ENCODE results near the gene ZSCAN31.
A peak's percentile ranks its signal among the peaks of the same experiment; 100 is the strongest.

Gene ZSCAN31

GRCh38 chr6:28303570-28303969 is 32.4 kb downstream of the ZSCAN31 start:
- DNase-seq (ENCODE audit: low read depth), result no peak
- no peak overlapping the region for H3K4me3 ChIP-seq (ENCODE audit: control insufficient read depth, low read depth, low read length)
- no peak for TF ChIP-seq CTCF (IDR thresholded peaks at IDR 0.05; ENCODE audit: control insufficient read depth, insufficient read depth, low read depth, low read length, missing control alignments)

GRCh38 chr6:28296520-28297060 is 39.4 kb downstream of the ZSCAN31 start:
- no peak for TF ChIP-seq CTCF (IDR thresholded peaks at IDR 0.05; ENCODE audit: control insufficient read depth, insufficient read depth, low read depth, low read length, missing control alignments)
- H3K4me3 ChIP-seq (ENCODE audit: control insufficient read depth, low read depth, low read length), result no peak overlapping the region
- DNase-seq (ENCODE audit: low read depth), result no peak

GRCh38 chr6:28295326-28295725 is 40.6 kb downstream of the ZSCAN31 start:
- TF ChIP-seq CTCF (IDR thresholded peaks at IDR 0.05; ENCODE audit: control insufficient read depth, insufficient read depth, low read depth, low read length, missing control alignments), result no peak
- no peak for DNase-seq (ENCODE audit: low read depth)
- H3K4me3 ChIP-seq (ENCODE audit: control insufficient read depth, low read depth, low read length), result no peak overlapping the region

- TF ChIP-seq CTCF (IDR thresholded peaks at IDR 0.05; ENCODE audit: control insufficient read depth, insufficient read depth, low read depth, low read length, missing control alignments), result no peak
- no peak for DNase-seq (ENCODE audit: low read depth)
- no peak overlapping the region for H3K4me3 ChIP-seq (ENCODE audit: control insufficient read depth, low read depth, low read length)
Observed at GRCh38 chr6:28291573-28291972, 44.4 kb downstream of the ZSCAN31 start.

GRCh38 chr6:28282926-28283325 is 53.0 kb downstream of the ZSCAN31 start:
- H3K4me3 ChIP-seq (ENCODE audit: control insufficient read depth, low read depth, low read length), result no peak overlapping the region
- TF ChIP-seq CTCF (IDR thresholded peaks at IDR 0.05; ENCODE audit: control insufficient read depth, insufficient read depth, low read depth, low read length, missing control alignments), result no peak
- DNase-seq (ENCODE audit: low read depth), result no peak

- DNase-seq (ENCODE audit: low read depth), result peak; percentile 33
- H3K4me3 ChIP-seq (ENCODE audit: control insufficient read depth, low read depth, low read length), result peak within 1 kb of the TSS; percentile 75
- no peak for TF ChIP-seq CTCF (IDR thresholded peaks at IDR 0.05; ENCODE audit: control insufficient read depth, insufficient read depth, low read depth, low read length, missing control alignments)
Observed at GRCh38 chr6:28281288-28282064, 54.5 kb downstream of the ZSCAN31 start, which contains the start of gene PGBD1. TSS of gene PGBD1 (plus strand) at chr6:28281572. CDS start at chr6:28283814, 2,242 bp downstream.

Data from AG09309 (cell line).